ENCODE measurements around the gene DVL1. TPM values are rescaled to one million over a fixed set of nuclear protein-coding genes. Genes with fewer than 3 reads are reported as not detected.

The DVL1 gene
- total and polyA plus RNA-seq, 9 of the 15 experiments (the other 6 are each of a cell fraction or from before 2014, with no cell fraction given) = 0.62 to 135 (median 24.3) TPM

DNA sequence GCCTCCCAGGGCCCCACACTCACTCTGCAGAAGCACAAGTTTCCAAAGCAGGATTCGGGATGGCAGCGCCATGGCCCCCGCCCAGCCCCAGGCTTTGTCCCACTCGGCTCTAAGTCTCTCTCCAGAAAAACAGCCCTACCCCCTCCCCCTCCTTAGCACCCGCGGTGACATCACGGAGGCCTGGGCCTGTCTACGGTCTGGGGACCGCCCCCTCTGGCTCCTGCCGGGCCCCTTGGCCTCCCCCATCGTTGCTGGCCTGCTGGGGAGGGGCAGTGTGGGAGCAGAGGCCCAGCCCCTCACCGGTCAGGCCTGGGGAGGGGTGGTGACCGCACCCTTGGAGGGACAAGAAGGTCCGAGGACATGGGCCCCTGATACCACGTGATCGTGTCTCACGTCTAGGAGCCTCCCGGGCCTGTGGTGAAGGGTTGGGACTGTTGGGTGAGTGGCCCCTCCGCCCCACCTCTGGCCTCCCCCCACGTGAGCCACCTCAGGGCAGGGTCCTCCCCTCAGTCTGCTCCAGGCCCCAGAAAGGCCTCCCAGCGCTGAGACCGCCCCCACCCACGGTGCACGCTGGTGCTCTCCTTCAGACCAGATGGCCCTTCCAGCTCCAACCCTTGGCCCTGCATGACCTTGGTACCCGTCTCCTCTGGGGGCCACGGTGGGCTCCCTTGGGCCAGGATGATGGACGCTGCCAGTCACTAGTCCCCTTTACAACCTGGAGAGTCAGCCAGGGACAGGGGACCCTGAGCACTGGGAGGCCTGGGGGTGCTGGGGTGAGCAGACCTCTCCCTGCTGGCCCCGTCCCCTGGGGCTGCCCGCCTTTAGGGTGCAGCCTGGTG, 9.4 kb upstream of the DVL1 start, which contains the start of gene MXRA8 (continued):
- TF ChIP-seq FOXK2 (conservative IDR thresholded peaks at IDR 0.05 in 1 of 2, IDR thresholded peaks at IDR 0.05 in 1 of 2; ENCODE audit: low read depth in 2 of 2) = no peak; a peak in 1 of 4 replicates
- no peak for TF ChIP-seq DNMT1 (IDR thresholded peaks at IDR 0.05)
- TF ChIP-seq, protein P1, sequence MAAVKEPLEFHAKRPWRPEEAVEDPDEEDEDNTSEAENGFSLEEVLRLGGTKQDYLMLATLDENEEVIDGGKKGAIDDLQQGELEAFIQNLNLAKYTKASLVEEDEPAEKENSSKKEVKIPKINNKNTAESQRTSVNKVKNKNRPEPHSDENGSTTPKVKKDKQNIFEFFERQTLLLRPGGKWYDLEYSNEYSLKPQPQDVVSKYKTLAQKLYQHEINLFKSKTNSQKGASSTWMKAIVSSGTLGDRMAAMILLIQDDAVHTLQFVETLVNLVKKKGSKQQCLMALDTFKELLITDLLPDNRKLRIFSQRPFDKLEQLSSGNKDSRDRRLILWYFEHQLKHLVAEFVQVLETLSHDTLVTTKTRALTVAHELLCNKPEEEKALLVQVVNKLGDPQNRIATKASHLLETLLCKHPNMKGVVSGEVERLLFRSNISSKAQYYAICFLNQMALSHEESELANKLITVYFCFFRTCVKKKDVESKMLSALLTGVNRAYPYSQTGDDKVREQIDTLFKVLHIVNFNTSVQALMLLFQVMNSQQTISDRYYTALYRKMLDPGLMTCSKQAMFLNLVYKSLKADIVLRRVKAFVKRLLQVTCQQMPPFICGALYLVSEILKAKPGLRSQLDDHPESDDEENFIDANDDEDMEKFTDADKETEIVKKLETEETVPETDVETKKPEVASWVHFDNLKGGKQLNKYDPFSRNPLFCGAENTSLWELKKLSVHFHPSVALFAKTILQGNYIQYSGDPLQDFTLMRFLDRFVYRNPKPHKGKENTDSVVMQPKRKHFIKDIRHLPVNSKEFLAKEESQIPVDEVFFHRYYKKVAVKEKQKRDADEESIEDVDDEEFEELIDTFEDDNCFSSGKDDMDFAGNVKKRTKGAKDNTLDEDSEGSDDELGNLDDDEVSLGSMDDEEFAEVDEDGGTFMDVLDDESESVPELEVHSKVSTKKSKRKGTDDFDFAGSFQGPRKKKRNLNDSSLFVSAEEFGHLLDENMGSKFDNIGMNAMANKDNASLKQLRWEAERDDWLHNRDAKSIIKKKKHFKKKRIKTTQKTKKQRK (IDR thresholded peaks at IDR 0.05; ENCODE audit: borderline replicate concordance, low read depth, low read length) = no peak
- no peak for TF ChIP-seq ZNF253 (CRISPR knock-in tag; conservative IDR thresholded peaks at IDR 0.05)
- TF ChIP-seq, protein P2, sequence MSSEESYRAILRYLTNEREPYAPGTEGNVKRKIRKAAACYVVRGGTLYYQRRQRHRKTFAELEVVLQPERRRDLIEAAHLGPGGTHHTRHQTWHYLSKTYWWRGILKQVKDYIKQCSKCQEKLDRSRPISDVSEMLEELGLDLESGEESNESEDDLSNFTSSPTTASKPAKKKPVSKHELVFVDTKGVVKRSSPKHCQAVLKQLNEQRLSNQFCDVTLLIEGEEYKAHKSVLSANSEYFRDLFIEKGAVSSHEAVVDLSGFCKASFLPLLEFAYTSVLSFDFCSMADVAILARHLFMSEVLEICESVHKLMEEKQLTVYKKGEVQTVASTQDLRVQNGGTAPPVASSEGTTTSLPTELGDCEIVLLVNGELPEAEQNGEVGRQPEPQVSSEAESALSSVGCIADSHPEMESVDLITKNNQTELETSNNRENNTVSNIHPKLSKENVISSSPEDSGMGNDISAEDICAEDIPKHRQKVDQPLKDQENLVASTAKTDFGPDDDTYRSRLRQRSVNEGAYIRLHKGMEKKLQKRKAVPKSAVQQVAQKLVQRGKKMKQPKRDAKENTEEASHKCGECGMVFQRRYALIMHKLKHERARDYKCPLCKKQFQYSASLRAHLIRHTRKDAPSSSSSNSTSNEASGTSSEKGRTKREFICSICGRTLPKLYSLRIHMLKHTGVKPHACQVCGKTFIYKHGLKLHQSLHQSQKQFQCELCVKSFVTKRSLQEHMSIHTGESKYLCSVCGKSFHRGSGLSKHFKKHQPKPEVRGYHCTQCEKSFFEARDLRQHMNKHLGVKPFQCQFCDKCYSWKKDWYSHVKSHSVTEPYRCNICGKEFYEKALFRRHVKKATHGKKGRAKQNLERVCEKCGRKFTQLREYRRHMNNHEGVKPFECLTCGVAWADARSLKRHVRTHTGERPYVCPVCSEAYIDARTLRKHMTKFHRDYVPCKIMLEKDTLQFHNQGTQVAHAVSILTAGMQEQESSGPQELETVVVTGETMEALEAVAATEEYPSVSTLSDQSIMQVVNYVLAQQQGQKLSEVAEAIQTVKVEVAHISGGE (CRISPR knock-in tag; IDR thresholded peaks at IDR 0.05) = peak in 1 of 3 experiments; percentile 60; a peak in 2 of 6 replicates
- no peak for TF ChIP-seq DDX20 (tag; IDR thresholded peaks at IDR 0.05; ENCODE audit: low read depth)
- TF ChIP-seq NBN (IDR thresholded peaks at IDR 0.05; ENCODE audit: low read depth) = no peak
- no peak for TF ChIP-seq MAFF (IDR thresholded peaks at IDR 0.05; ENCODE audit: low read length)
- TF ChIP-seq, protein P3, sequence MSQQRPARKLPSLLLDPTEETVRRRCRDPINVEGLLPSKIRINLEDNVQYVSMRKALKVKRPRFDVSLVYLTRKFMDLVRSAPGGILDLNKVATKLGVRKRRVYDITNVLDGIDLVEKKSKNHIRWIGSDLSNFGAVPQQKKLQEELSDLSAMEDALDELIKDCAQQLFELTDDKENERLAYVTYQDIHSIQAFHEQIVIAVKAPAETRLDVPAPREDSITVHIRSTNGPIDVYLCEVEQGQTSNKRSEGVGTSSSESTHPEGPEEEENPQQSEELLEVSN (IDR thresholded peaks at IDR 0.05; ENCODE audit: borderline replicate concordance in 1 of 2, extremely low read depth in 1 of 2, insufficient read depth in 1 of 2, insufficient read length in 1 of 2, low read depth in 1 of 2, low read length in 1 of 2, poor library complexity in 1 of 2, severe bottlenecking in 1 of 2) = peak in 1 of 2 experiments; percentile 45
- no peak for TF ChIP-seq CBFA2T3 (IDR thresholded peaks at IDR 0.05)
- peak; percentile 75 for TF ChIP-seq NCOA6 (IDR thresholded peaks at IDR 0.05)
- TF ChIP-seq SMARCA5 (IDR thresholded peaks at IDR 0.05) = no peak
- no peak for TF ChIP-seq EHMT2 (IDR thresholded peaks at IDR 0.05)
- TF ChIP-seq SAP30 (IDR thresholded peaks at IDR 0.05; ENCODE audit: borderline replicate concordance, insufficient read depth, low read depth, low read length, poor library complexity, severe bottlenecking) = no peak
- TF ChIP-seq MAZ (CRISPR knock-in tag; conservative IDR thresholded peaks at IDR 0.05 in 1 of 2, IDR thresholded peaks at IDR 0.05 in 1 of 2) = peak; percentile 45 to 58; a peak in 3 of 4 replicates
- no peak for TF ChIP-seq CEBPB (tag; IDR thresholded peaks at IDR 0.05)
- no peak for TF ChIP-seq SETDB1 (IDR thresholded peaks at IDR 0.05; ENCODE audit: low read length)
- no peak for TF ChIP-seq POU5F1 (IDR thresholded peaks at IDR 0.05; ENCODE audit: borderline replicate concordance, low read depth, low read length, partially characterized antibody)
- no peak for TF ChIP-seq POLR2AphosphoS5 (IDR thresholded peaks at IDR 0.05; ENCODE audit: control insufficient read depth, insufficient read depth, low read depth, low read length)
